ENCODE data around the gene PMPCA. TPM values are rescaled to one million over a fixed set of nuclear protein-coding genes. Genes with fewer than 3 reads are reported as not detected.

PMPCA gene
- polyA plus RNA-seq, 1 experiment: 61.6 TPM

DNA sequence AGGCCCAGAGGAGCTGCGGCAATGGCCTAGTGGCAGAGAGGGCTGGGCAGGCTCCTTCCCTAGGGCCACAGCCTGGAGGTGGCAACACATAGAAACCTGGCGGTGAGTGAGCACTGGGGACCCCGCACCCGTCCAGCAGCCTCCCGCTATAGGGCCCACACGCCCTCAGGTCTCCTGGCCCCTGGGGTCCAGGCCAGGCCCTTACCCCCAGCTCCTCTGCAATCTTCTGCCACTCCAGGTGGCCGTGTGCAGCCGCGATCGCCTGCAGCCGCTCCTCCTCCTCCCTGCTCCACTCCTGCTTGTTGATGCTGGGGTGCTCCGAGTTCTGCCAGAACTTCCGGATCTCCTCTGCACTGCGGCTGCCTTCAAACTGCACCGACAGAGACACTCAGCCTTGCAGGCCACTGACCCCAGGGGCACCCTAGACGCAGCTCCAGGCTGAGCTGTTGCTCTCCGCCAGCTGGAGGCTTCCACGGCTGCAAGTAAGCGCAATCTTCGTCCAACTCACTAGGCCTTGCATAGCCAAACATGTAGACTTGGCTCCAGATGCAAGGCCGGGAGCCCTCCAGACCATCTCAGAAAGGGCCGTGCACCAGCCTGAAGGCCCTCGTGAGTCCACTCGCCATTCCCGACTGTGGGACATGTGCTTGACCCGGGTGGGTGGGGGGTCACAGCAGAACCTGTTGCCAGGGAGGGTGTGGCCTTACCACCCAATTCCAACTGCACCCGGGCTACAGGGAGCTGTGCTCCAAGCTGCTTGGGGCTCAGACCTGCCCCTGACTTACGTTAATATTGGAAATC, 18.5 kb upstream of the PMPCA start:
- CTCF ChIA-PET: interaction anchor here (1.1 to 1.4 kb wide), 3 partner anchors 10 to 79 kb away, joined by 4 to 6 read pairs (median 4); partner anchors contain the start of gene DNLZ
- peaks cover 66% of the 10 kb centered on the region for H3K36me3 ChIP-seq (ENCODE audit: control insufficient read depth, insufficient read depth, low read length)
- no peak for DNase-seq (ENCODE audit: low read depth)
- H3K4me3 ChIP-seq (ENCODE audit: low read depth, low read length): no peak overlapping the region
- TF ChIP-seq, protein P1, sequence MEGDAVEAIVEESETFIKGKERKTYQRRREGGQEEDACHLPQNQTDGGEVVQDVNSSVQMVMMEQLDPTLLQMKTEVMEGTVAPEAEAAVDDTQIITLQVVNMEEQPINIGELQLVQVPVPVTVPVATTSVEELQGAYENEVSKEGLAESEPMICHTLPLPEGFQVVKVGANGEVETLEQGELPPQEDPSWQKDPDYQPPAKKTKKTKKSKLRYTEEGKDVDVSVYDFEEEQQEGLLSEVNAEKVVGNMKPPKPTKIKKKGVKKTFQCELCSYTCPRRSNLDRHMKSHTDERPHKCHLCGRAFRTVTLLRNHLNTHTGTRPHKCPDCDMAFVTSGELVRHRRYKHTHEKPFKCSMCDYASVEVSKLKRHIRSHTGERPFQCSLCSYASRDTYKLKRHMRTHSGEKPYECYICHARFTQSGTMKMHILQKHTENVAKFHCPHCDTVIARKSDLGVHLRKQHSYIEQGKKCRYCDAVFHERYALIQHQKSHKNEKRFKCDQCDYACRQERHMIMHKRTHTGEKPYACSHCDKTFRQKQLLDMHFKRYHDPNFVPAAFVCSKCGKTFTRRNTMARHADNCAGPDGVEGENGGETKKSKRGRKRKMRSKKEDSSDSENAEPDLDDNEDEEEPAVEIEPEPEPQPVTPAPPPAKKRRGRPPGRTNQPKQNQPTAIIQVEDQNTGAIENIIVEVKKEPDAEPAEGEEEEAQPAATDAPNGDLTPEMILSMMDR (IDR thresholded peaks at IDR 0.05; ENCODE audit: insufficient read depth, low read depth, low read length): no peak
- no peaks in the 10 kb centered on the region for H3K27me3 ChIP-seq (ENCODE audit: control insufficient read depth, insufficient read depth, low read length)
- POLR2A ChIA-PET: no interaction called here

GRCh38 chr9:136392538-136393449, 17.7 kb upstream of the PMPCA start:
- no peaks in the 10 kb centered on the region for H3K27me3 ChIP-seq (ENCODE audit: control insufficient read depth, insufficient read depth, low read length)
- DNase-seq (ENCODE audit: low read depth): no peak
- CTCF ChIA-PET: interaction anchor here (1.0 to 1.4 kb wide), 4 partner anchors 9 to 80 kb away, joined by 3 to 4 read pairs (median 4); no protein-coding TSS in a partner anchor
- no peak overlapping the region for H3K4me3 ChIP-seq (ENCODE audit: low read depth, low read length)
- H3K36me3 ChIP-seq (ENCODE audit: control insufficient read depth, insufficient read depth, low read length): peaks cover 66% of the 10 kb centered on the region
- TF ChIP-seq, protein P1 (IDR thresholded peaks at IDR 0.05; ENCODE audit: insufficient read depth, low read depth, low read length): no peak
- POLR2A ChIA-PET: no interaction called here

DNA sequence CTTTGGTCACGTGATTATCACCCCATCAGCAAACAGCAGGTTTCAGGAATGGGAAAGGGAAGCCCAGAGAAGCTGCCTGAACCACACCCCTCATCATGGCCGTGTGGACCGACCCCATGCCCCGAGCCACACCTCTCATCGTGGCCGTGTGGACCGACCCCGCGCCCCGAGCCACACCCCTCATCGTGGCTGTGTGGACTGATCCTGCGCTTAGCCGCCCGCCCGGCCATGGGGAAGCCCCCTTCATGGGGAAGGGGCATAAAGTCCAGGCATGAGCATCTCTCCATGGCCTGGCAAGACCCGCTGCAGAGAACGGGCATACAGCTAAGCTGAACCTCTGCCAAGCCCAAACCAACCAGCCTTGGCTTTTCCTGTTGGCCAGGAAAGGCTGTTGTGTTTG, 16.9 kb upstream of the PMPCA start:
- ChIA-PET CTCF (interaction anchor here (1.0 kb wide), 2 partner anchors 16 to 21 kb away, joined by 3 read pairs; no protein-coding TSS in a partner anchor), POLR2A (no interaction called here)
- DNase-seq (ENCODE audit: low read depth): no peak
- H3K27me3 ChIP-seq (ENCODE audit: control insufficient read depth, insufficient read depth, low read length): no peaks in the 10 kb centered on the region
- H3K4me3 ChIP-seq (ENCODE audit: low read depth, low read length): no peak overlapping the region
- H3K36me3 ChIP-seq (ENCODE audit: control insufficient read depth, insufficient read depth, low read length): peaks cover 63% of the 10 kb centered on the region
- TF ChIP-seq, protein P1 (IDR thresholded peaks at IDR 0.05; ENCODE audit: insufficient read depth, low read depth, low read length): no peak

DNA sequence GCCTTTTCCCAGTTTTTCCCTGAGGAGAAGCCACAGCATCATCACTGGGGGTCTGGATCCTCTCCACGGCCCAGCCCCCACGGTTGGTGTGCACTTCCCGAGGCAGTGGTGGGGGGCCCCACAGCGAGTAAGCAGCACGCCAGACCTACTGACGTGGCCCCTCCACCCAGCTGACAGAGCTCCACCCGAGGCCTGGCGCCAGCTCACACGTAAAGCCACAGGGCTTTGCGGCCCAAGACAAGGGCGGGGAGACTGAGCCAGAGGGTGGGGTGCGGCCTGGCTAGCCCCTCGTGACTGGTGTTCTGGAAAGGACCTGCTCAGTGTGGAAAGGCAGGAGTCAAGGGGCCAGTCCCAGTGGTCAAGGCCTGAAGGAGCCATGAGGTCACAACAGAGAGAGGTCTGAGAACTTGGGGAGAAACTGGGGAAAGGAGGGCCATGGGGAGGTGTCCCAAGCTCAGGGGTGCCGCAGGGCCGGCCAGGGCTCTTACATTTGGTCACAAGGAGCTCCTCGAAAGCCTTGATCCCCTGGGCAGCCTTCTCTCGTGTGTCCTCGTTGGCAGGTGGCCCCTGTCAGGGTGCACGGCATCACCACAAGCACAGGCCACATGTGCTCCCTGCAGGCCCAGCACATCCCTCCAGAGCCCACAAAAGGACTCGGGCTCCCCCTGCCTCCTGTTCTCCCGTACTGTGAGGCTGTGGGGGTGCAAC, 16.0 kb upstream of the PMPCA start:
- Histone ChIP-seq H3K36me3 (ENCODE audit: control insufficient read depth, insufficient read depth, low read length) (peaks cover 58% of the 10 kb centered on the region), H3K4me3 (ENCODE audit: low read depth, low read length) (no peak overlapping the region), H3K27me3 (ENCODE audit: control insufficient read depth, insufficient read depth, low read length) (no peaks in the 10 kb centered on the region)
- POLR2A ChIA-PET: no interaction called here
- DNase-seq (ENCODE audit: low read depth): no peak
- CTCF ChIA-PET: no interaction called here
- TF ChIP-seq, protein P1 (IDR thresholded peaks at IDR 0.05; ENCODE audit: insufficient read depth, low read depth, low read length): no peak

Data from BJ (cell line).